GM12878 (cell line): ENCODE measurements around the gene TOMM20. TPM values are rescaled to one million over a fixed set of nuclear protein-coding genes. Genes with fewer than 3 reads are reported as not detected.

Experiments
- ATAC-seq: fragments of 200-7000 bp; cut with Tn5 transposase; 3 replicates; pipeline ENCODE4 v1.9.1; 2020; ENCODE audit warnings: mild to moderate bottlenecking, moderate library complexity
- BruUV-seq: library from RNA; stranded (reverse); fragments of 400-500 nt; replicated peaks from 2 replicates; lab custom pipeline; 2021; lab: Mats Ljungman, UMichigan
- CTCF ChIA-PET: fragments of 300-600 bp; sonication (Branson Sonifier 250); formaldehyde crosslinking; extraction: SDS; loops from one replicate; lab custom pipeline; 2021; ENCODE audit warnings: inconsistent platforms; lab: Yijun Ruan, JAX
- POLR2A ChIA-PET: fragments of 350-600 bp; formaldehyde crosslinking; extraction: SDS; loops from one replicate; lab custom pipeline; 2021; ENCODE audit warnings: inconsistent platforms; lab: Charles Lee
- RAD21 ChIA-PET: fragments of 300-600 bp; sonication (Branson Sonifier 250); formaldehyde crosslinking; loops from one replicate; lab custom pipeline; 2023; ENCODE audit warnings: antibody characterized with exemption; ENCODE audit not compliant: unreplicated experiment; lab: Charles Lee
- SMC1A ChIA-PET: fragments of 300-600 bp; sonication (Branson Sonifier 250); formaldehyde crosslinking; loops from one replicate; lab custom pipeline; 2023; ENCODE audit not compliant: unreplicated experiment, uncharacterized antibody; lab: Charles Lee
- DNase-seq: peaks from one replicate; pipeline ENCODE4 v3.0.0-alpha.2; 2011; ENCODE audit warnings: low read depth, low spot score
- FAIRE-seq: peaks from 3 replicates; lab custom pipeline; 2011; peaks lifted over from hg19 to GRCh38; lab: Jason Lieb, UNC
- H2AFZ ChIP-seq: 2 replicates; pipeline ENCODE4 v1.6.0; 2011; ENCODE audit warnings: low read depth, low read length, control low read depth; ENCODE audit not compliant: control insufficient read depth
- H3K27ac ChIP-seq: 2 replicates; pipeline ENCODE4 v1.5.1; 2011; ENCODE audit warnings: control low read depth; ENCODE audit not compliant: control insufficient read depth, insufficient read depth
- H3K27me3 ChIP-seq, 2 experiments: replicated peaks in 1 of 2; 2 replicates each; pipeline versions ENCODE4 v1.6.0 to v1.6.1; 2011; ENCODE audit warnings: low read length in 1 of 2; ENCODE audit not compliant: control insufficient read depth in 2 of 2, insufficient read depth in 2 of 2
- H3K36me3 ChIP-seq, 2 experiments: 2 replicates each; pipeline ENCODE4 v1.5.1; 2011; ENCODE audit warnings: low read length in 1 of 2; ENCODE audit not compliant: control insufficient read depth in 2 of 2, insufficient read depth in 2 of 2
- H3K4me1 ChIP-seq: 2 replicates; pipeline ENCODE4 v1.6.1; 2011; ENCODE audit warnings: mild to moderate bottlenecking, low read length, moderate library complexity, mixed read lengths; ENCODE audit not compliant: control insufficient read depth, insufficient read depth
- H3K4me2 ChIP-seq: 2 replicates; pipeline ENCODE4 v1.6.0; 2011; ENCODE audit warnings: control low read depth; ENCODE audit not compliant: control insufficient read depth, insufficient read depth
- H3K4me3 ChIP-seq: fragments of 200-600 bp; sonication (generic); 2 replicates; pipeline ENCODE4 v1.5.1; 2016
- H3K79me2 ChIP-seq: 2 replicates; pipeline ENCODE4 v1.6.0; 2011; ENCODE audit warnings: low read length; ENCODE audit not compliant: control insufficient read depth, insufficient read depth
- H3K9ac ChIP-seq: 2 replicates; pipeline ENCODE4 v1.8.0; 2011; ENCODE audit warnings: low read length, control low read depth, mixed read lengths; ENCODE audit not compliant: control insufficient read depth, insufficient read depth
- H3K9me3 ChIP-seq: replicated peaks from 3 replicates; pipeline ENCODE4 v1.5.1; 2011; ENCODE audit warnings: mild to moderate bottlenecking, low read length; ENCODE audit not compliant: control insufficient read depth, insufficient read depth
- H4K20me1 ChIP-seq: 2 replicates; pipeline ENCODE4 v1.6.0; 2011; ENCODE audit not compliant: control insufficient read depth, insufficient read depth
- BMI1 ChIP-seq: fragments of 450-650 bp; IDR thresholded peaks from 2 replicates; pipeline ENCODE4 v1.6.1; 2016; ENCODE audit warnings: mild to moderate bottlenecking, moderate library complexity, borderline replicate concordance
- FOXM1 ChIP-seq: IDR thresholded peaks from 2 replicates; pipeline ENCODE4 v1.6.1; 2012; ENCODE audit warnings: low read depth, mild to moderate bottlenecking, inconsistent platforms, low read length, moderate library complexity
- RAD51 ChIP-seq: fragments of 450-650 bp; IDR thresholded peaks from 2 replicates; pipeline ENCODE4 v1.6.1; 2016; ENCODE audit warnings: moderate library complexity, mild to moderate bottlenecking, inconsistent platforms
- SPI1 ChIP-seq: IDR thresholded peaks from 2 replicates; pipeline ENCODE4 v1.6.1; 2011; ENCODE audit warnings: low read depth, mild to moderate bottlenecking, low read length, moderate library complexity, borderline replicate concordance; ENCODE audit not compliant: insufficient read depth
- TCF12 ChIP-seq: IDR thresholded peaks from 2 replicates; pipeline ENCODE4 v1.6.1; 2011; ENCODE audit warnings: low read depth, mild to moderate bottlenecking, low read length
- ZBED1 ChIP-seq: IDR thresholded peaks from 2 replicates; pipeline ENCODE4 v1.6.1; 2016; ENCODE audit warnings: borderline replicate concordance
- WGBS: methylation state at CpG from one replicate; pipeline ENCODE4 v1.1.6; 2016; ENCODE audit warnings: low lambda C conversion rate; ENCODE audit not compliant: insufficient replicate concordance, insufficient coverage; ENCODE audit errors: missing lambda C conversion rate; 5-methylcytosine and 5-hydroxymethylcytosine counted together
- in situ Hi-C: fragments of 300-500 bp; cut with MboI; formaldehyde crosslinking; loops from 9 replicates; pipeline ENCODE4 v1.14.3; 2018; ENCODE audit warnings: mixed read lengths
- intact Hi-C: fragments of 100-400 bp; cut with micrococcal nuclease; formaldehyde crosslinking; loops from one replicate; pipeline ENCODE4 v1.14.2; 2022; ENCODE audit not compliant: unreplicated experiment
- polyA plus RNA-seq, 11 experiments: library from polyadenylated mRNA; depleted of rRNA in 4 of 11; unstranded in 6 of 11; stranded (reverse) in 5 of 11; fragments of >200 nt; fragmentation: Nextera tagmentation in 4 of 11; fragmentation: Illumina TruSeq in 1 of 11; extraction: Ambion mirVana in 4 of 11; extraction: Trizol in 1 of 11; gene quantifications; 1 replicate in 1 of 11; 2 replicates in 10 of 11; pipeline versions ENCODE4 v1.2.1 to v1.2.3, GENCODE V29; 2011 to 2016; ENCODE audit warnings: inconsistent platforms in 2 of 11, missing spikeins in 2 of 11, low read depth in 1 of 11
- total RNA-seq, 4 experiments: library from RNA; depleted of rRNA in 3 of 4; stranded (reverse); fragments of >200 nt in 3 of 4; fragmentation: Illumina TruSeq in 1 of 4; extraction: Trizol in 1 of 4; gene quantifications; 2 replicates each; pipeline versions ENCODE4 v1.2.1 to v1.2.3, GENCODE V29; 2013 to 2021

Gene TOMM20
- total and polyA plus RNA-seq, 10 of the 15 experiments (the other 5 are each of a cell fraction or from before 2014, with no cell fraction given) = 39.8 to 138 (median 70.1) TPM

DNA sequence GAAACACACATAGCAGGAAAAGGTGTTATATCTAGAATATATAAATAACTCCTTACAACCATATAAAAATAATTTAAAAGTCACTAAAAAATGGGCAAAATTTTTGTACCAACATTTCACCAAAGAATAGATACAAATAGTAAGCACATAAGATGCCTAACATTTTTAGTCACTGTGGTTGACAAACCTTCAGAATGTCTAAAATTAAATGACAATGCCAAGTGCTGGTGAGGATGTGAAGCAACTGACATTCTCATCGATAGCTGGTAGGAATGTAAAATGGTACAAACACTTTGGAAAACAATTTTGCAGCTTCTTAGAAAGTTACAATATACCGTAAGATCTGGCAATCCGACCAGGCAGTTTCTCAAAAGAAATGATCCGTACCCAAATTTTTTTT, 14.4 kb upstream of the TOMM20 start:
- no peak for ATAC-seq
- no peak for DNase-seq
- 87% methylated on average over 4 of the region's 4 CpGs for WGBS
- H3K79me2 ChIP-seq = peaks cover 2% of the 10 kb centered on the region
- intact Hi-C loops = no loop called here
- no peaks in the 10 kb centered on the region for H3K9me3 ChIP-seq
- POLR2A ChIA-PET = interaction anchor here (1.1 kb wide), 1 partner anchor 10 kb away, joined by 7 read pairs; no protein-coding TSS in a partner anchor
- RAD21 ChIA-PET = no interaction called here
- SMC1A ChIA-PET = no interaction called here
- no peak for TF ChIP-seq FOXM1
- TF ChIP-seq, all 136 proteins: peak for 0
- FAIRE-seq = no peak
- Histone ChIP-seq H3K4me3 (no peak overlapping the region), H3K27ac (no peak overlapping the region), H3K4me1 (peaks cover 18% of the 10 kb centered on the region), H3K27me3 (no peaks in the 10 kb centered on the region), H3K36me3 (peaks cover 13 to 46% of the 10 kb centered on the region in 2 experiments), H3K9ac (no peak overlapping the region), H3K4me2 (no peak overlapping the region), H4K20me1 (no peaks in the 10 kb centered on the region), H2AFZ (no peak overlapping the region)
- CTCF ChIA-PET = interaction anchor here (0.9 to 1.4 kb wide), 2 partner anchors 18 to 274 kb away, joined by 4 to 7 read pairs; partner anchors contain the start of gene RBM34
- in situ Hi-C loops = no loop called here
- no TSS peak for BruUV-seq

DNA sequence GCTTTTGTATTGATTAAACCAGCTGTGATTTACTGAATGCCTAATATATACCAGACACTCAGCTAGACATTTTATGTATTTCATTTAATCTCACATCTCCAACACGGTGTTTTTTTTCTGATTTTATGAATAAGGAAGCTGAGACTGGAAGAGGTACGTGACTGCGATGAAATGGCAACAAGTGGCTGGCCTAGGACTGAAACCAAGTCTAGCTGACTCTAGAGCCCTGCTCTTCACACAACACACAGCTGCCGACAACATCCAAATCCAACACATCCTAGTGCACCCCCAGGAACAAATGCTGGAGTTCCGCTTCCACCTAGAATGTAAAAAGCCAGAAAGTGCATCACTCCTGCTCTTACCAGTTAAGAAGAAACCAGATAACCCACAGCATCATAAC, 10.7 kb upstream of the TOMM20 start:
- Histone ChIP-seq H3K4me3 (no peak overlapping the region), H3K27ac (no peak overlapping the region), H2AFZ (no peak overlapping the region), H3K36me3 (peaks cover 27 to 45% of the 10 kb centered on the region in 2 experiments), H3K9me3 (no peaks in the 10 kb centered on the region), H4K20me1 (no peaks in the 10 kb centered on the region), H3K27me3 (no peaks in the 10 kb centered on the region), H3K4me1 (no peaks in the 10 kb centered on the region), H3K9ac (no peak overlapping the region), H3K4me2 (no peak overlapping the region), H3K79me2 (no peaks in the 10 kb centered on the region)
- FAIRE-seq (no peak), DNase-seq (no peak), ATAC-seq (no peak)
- TF ChIP-seq BMI1 (no peak), SPI1 (no peak), ZBED1 (no peak), TCF12 (no peak), RAD51 (no peak)
- POLR2A ChIA-PET = interaction anchor here (0.6 kb wide), 1 partner anchor 18 kb away, joined by 3 read pairs; no protein-coding TSS in a partner anchor
- CTCF ChIA-PET = interaction anchor here (0.9 to 1.4 kb wide), 2 partner anchors 34 to 278 kb away, joined by 3 to 4 read pairs; no protein-coding TSS in a partner anchor
- SMC1A ChIA-PET = interaction anchor here (1.1 to 1.9 kb wide), 2 partner anchors 10 to 17 kb away, joined by 4 read pairs; no protein-coding TSS in a partner anchor
- in situ Hi-C loops (no loop called here), intact Hi-C loops (no loop called here)
- no TSS peak for BruUV-seq
- 98% methylated on average over 5 of the region's 5 CpGs for WGBS
- RAD21 ChIA-PET = no interaction called here
